ENCODE data around the gene ADK. TPM values are rescaled to one million over a fixed set of nuclear protein-coding genes. Genes with fewer than 3 reads are reported as not detected.

Gene ADK
- total RNA-seq, 3 donors from 2014 or later: 27.2 to 50.8 (median 40.0) TPM

DNA sequence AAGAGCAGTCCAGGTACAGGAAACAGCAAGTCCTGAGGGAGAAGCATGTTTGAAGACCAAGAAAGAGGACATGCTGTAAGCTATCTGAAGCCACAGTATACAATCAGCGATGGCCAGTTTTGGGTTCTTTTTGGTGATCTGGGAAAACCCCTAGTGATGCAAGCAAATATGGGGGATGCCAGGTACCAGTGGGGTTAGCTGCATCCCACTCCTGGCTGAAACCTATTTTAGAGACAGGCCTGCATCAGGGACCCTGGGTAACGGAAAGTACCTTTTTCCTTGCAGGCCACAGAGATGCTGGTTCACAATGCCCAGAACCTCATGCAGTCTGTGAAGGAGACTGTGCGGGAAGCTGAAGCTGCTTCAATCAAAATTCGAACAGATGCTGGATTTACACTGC lies 33.3 kb upstream of the ADK start:
- peaks cover 0 to 3% of the 10 kb centered on the region in 2 donors for H3K4me1 ChIP-seq
- no peak for DNase-seq (ENCODE audit: low spot score in 2 of 2)
- no peaks in the 10 kb centered on the region for H3K27me3 ChIP-seq
- TF ChIP-seq POLR2AphosphoS5 (IDR thresholded peaks at IDR 0.05) (no peak), POLR2A (IDR thresholded peaks at IDR 0.05) (no peak), CTCF (IDR thresholded peaks at IDR 0.05) (no peak)
- intact Hi-C loops (cut with DNase I; ENCODE audit: low total_unique reads): no loop called here
- no peaks in the 10 kb centered on the region for H3K9me3 ChIP-seq
- no peaks in the 10 kb centered on the region for H3K36me3 ChIP-seq
- no peak overlapping the region for H3K27ac ChIP-seq
- no peak overlapping the region for H3K4me3 ChIP-seq

GRCh38 chr10:74118804-74119203 lies 32.2 kb upstream of the ADK start:
- Histone ChIP-seq H3K27ac (peak overlapping the region; percentile 1 to 46), H3K4me1 (no peaks in the 10 kb centered on the region), H3K4me3 (no peak overlapping the region), H3K27me3 (no peaks in the 10 kb centered on the region), H3K36me3 (peaks cover 1% of the 10 kb centered on the region), H3K9me3 (no peaks in the 10 kb centered on the region)
- TF ChIP-seq POLR2A (IDR thresholded peaks at IDR 0.05) (no peak), CTCF (IDR thresholded peaks at IDR 0.05) (no peak), POLR2AphosphoS5 (IDR thresholded peaks at IDR 0.05) (no peak)
- DNase-seq (ENCODE audit: low spot score in 2 of 2): no peak
- intact Hi-C loops (cut with DNase I; ENCODE audit: low total_unique reads): no loop called here

GRCh38 chr10:74120911-74121310 lies 30.1 kb upstream of the ADK start:
- intact Hi-C loops (cut with DNase I; ENCODE audit: low total_unique reads): no loop called here
- Histone ChIP-seq H3K4me1 (no peaks in the 10 kb centered on the region), H3K27ac (peak overlapping the region in 1 of 2 donors; percentile 22), H3K36me3 (peaks cover 2% of the 10 kb centered on the region), H3K27me3 (no peaks in the 10 kb centered on the region), H3K9me3 (no peaks in the 10 kb centered on the region), H3K4me3 (no peak overlapping the region)
- DNase-seq (ENCODE audit: low spot score in 2 of 2): no peak
- no peak for TF ChIP-seq CTCF (IDR thresholded peaks at IDR 0.05)

- intact Hi-C loops (cut with DNase I; ENCODE audit: low total_unique reads): no loop called here
- no peak overlapping the region for H3K27ac ChIP-seq
Measured at GRCh38 chr10:74121368-74121767, 29.7 kb upstream of the ADK start.

GRCh38 chr10:74122060-74122459 lies 29.0 kb upstream of the ADK start:
- intact Hi-C loops (cut with DNase I; ENCODE audit: low total_unique reads): no loop called here
- no peaks in the 10 kb centered on the region for H3K27me3 ChIP-seq
- DNase-seq (ENCODE audit: low spot score in 2 of 2): no peak
- H3K36me3 ChIP-seq: peaks cover 2% of the 10 kb centered on the region
- TF ChIP-seq POLR2A (IDR thresholded peaks at IDR 0.05) (no peak), POLR2AphosphoS5 (IDR thresholded peaks at IDR 0.05) (no peak), CTCF (IDR thresholded peaks at IDR 0.05) (no peak)
- no peaks in the 10 kb centered on the region for H3K4me1 ChIP-seq
- H3K9me3 ChIP-seq: no peaks in the 10 kb centered on the region
- H3K27ac ChIP-seq: no peak overlapping the region
- H3K4me3 ChIP-seq: no peak overlapping the region

More at GRCh38 chr10:74121368-74121767, 29.7 kb upstream of the ADK start:
- no peaks in the 10 kb centered on the region for H3K27me3 ChIP-seq
- DNase-seq (ENCODE audit: low spot score in 2 of 2): no peak
- no peaks in the 10 kb centered on the region for H3K4me1 ChIP-seq
- no peaks in the 10 kb centered on the region for H3K9me3 ChIP-seq
- H3K36me3 ChIP-seq: peaks cover 2% of the 10 kb centered on the region
- no peak overlapping the region for H3K4me3 ChIP-seq
- TF ChIP-seq POLR2AphosphoS5 (IDR thresholded peaks at IDR 0.05): no peak
- no peak for TF ChIP-seq CTCF (IDR thresholded peaks at IDR 0.05)
- TF ChIP-seq POLR2A (IDR thresholded peaks at IDR 0.05): no peak

Data from breast epithelium (tissue), 4 donors.